ENCODE results near the gene UBE2I.

Gene UBE2I

DNA sequence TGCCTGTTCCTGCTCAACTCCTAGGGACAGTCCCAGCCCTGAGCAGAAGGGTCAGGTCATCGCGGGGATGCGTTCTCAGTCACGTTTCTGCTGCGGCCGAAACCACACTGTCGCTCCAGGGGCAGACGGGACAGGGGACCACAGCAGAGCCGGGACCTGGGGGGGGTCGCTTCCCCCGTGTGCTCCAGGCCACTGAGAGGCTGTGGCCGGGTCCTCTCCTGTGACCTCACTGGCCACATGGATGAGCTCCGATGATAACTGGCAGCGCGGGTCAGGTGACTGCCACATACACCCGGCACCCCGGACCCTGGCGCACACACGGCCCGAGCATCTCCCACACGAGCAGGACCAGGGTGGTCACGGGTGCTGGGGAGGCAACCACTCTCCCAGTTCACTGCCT lies 55.1 kb downstream of the UBE2I start:
- DNase-seq, result no peak

DNA sequence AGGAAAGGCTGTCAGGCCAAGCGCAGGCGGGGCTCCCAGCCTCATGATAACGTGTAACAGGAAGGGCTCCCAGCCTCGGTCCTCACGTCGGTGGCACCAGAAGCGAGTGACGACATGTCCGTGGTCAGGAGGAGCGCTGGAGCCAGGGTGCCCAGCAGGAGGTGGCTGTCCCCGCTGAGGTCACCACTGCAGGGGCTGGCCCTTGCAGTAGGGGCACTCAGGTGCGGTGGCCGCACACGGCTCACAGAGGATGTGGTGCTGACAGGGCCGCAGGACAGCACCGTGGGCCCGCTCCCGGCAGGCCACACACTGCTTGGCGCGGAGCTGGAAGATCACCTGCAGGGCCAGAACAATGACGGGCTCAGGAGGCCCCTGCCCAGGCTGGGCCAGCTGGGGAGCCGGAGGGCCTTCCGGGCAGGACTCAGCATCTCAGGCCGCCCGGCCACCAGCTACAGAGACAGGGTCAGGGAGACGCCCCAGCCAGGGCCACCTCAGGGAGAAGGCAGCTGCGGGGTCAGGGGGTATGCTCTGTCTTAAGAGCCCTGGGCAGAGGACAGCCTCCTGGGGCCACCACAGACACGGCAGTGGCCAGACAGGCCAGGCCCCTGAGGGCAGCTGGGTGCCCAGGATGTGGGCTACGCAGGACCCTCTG lies 56.8 kb downstream of the UBE2I start:
- DNase-seq, result no peak

DNA sequence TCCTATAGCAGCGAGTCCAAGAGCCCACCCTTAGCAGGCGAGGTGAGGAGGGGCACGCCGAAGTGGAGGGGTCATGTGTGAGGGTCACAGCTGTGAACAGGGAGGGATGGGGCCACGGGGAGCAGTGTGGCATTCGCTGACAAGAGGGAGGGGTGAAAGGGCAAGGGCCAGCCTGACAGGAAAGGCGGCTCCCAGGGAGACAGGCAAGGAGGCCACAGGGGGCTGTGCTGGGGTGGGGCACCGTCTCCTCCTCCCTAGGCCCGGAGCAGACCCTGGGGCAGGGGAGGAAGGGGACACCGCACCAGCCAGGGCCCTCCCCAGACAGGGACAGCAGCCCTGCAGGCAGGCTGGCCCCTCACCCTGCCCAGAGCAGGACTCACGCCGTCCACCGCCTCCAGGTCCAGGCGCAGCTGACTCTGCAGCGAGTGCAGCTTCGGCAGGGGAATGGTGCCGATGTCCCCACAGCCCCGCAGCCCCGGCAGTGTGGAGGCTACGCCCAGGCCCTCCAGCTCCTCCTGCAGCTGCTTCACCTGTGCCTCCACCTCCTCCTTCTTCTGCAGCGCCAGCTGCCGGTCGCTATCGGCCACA lies 57.4 kb downstream of the UBE2I start:
- no peak for DNase-seq

DNA sequence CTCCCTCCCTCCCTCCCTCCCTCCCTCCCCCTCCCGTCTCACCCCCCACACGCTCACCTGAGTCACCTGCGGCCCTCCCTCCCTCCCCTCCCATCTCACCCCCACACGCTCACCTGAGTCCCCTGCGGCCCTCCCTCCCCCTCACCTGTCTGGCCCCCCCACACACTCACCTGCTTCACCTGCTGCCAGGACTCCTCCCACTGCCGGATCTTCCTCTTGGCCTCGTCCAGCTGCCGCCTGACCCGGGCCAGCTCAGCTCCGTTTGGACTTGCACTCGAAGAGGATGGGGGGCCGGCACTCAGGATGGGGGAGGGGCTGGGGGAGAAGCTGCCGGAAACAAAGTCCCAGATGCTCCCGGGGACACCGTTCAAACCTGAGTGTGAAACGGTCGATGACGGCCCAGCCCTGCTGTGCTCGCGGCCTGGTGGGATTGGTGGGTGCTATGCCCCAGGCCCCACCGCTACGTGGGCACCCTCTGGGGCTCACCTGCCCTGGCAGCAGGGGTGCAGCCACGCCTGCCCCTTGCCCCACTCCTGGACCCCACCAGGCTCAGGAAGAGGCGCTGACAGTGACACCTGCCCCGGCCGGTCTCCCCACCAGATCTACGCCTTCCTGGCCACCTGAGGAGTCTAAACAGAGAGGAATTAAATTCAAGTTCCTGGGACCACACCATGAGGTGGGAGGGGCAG lies 58.2 kb downstream of the UBE2I start:
- no peak for DNase-seq

DNA sequence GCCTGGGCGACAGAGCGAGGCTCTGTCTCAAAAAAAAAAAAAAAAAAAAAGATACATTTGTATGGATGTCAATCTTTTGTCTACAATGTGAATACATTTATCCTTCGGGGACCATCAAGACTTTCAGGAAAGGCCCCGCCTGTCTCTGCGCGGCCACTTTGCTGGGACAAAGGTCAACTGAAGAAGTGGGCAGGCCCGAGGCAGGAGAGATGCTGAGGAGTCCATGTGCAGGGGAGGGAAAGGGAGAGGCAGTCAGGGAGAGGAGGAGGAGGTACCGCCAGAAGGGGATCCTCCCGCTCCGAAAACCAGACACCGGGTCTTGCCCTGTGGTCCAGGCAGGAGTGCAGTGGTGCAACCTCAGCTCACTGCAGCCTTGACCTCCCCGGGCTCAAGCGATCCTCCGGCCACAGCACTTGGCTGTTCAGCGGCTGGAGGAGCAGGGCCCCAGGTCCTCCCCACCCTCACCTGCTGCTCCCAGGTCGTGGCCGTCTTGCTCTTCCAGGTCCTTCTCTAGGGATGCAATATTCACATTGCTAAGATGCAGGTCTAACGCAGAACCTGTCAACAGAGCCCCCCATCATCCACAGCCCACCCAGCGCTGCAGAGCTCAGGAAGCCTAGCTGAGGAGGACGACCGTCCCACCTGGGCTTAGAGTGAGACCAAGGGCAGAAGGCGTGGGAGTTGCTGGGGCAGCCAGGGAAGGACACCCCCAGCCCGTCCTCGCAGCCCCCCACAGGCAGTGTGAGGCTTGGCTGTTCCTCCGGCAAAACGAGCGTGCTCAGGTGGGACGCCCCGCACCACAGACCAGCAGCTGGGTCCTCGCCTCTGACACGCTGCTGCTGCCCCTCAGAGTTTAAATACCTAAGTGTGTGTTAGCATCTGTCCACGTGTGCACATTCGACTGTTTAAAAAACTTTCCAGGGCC lies 61.9 kb downstream of the UBE2I start:
- no peak for DNase-seq

DNA sequence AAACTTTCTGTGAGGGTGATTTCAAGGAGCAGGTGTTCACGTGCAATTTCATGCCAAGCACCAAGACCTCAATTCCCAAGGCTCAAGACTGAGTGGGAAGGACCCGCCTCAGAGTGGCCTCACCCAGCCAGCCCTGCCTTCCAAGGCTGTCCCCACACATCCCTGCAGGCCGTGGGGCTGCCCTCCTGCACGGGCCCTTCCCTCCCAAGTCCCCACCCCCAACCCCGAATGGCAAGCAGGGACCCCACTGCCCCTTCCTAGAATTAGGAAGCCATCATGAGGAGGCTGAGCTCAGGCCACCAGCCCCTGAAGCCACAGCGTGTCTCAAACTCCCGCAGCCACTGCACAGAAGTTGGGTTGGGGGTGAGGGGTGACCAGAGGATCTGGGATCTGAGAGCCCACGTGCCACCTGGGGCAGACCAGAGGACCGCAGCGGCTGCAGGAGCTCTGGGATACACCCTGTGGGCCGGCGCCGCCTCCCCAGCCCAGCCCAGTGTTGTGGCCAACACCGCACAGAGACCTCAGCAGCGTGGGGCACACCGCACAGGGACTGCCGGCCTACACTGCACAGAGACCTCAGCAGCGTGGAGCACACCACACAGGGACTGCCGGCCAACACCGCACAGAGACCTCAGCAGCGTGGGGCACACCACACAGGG lies 63.0 kb downstream of the UBE2I start:
- no peak for DNase-seq

DNA sequence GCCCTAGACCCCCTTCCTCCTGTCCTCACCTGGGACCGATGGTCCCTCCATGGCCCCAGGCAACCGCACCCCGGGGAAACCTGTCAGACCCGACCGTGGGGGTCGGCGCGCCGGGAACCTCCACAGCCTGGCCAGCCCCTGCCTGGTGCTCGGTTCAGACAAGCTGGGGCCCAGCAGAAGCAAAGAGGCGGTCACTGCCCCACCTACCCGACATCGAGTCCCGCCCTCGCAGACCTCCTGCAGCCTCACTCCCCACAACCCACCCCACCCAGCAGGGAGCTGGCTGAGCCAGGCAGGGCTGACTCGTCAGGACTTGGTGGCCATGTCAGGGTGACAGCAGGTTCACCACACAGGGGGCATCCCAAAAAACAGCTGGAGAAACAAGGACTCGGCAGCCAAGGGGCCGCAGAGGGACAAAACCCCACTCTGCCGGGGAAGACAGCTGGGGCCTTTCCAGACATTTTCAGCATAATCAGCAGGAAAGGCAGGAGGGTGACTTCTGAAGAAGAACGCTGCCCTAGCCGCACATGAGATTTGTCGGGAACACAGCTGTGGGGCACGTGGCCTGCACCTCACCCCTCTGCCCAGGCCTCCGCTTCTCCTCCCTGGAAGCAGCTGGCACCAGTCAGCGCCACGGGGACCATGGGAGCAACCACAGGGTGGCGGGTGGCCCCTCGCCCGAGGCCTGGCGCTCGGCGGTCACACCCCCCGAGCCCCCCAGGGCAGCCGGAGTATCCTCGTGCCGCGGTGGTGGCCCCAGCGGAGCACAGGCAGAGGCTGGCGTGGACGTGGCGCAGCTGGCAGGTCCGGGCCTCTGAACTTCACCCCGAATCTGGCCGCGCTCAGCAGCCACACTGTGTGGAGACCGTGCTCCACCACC lies 65.2 kb downstream of the UBE2I start:
- no peak for DNase-seq

DNA sequence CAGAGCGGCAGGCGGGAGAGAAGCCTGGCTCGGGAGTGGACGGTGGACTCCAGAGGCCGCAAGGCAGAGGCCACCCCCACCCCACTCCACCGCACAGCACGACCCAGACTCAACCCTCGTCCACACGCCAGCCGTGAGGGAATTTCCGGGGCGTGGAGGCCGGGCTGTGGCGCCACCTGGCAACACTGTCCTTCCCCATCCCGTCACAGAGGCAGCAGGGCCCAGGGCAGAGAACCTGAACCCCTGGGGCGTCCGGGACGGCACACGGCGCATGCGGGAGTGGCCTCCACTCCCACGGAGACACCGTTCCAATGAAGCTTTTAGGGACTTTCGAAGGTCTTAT lies 65.8 kb downstream of the UBE2I start:
- no peak for DNase-seq

DNA sequence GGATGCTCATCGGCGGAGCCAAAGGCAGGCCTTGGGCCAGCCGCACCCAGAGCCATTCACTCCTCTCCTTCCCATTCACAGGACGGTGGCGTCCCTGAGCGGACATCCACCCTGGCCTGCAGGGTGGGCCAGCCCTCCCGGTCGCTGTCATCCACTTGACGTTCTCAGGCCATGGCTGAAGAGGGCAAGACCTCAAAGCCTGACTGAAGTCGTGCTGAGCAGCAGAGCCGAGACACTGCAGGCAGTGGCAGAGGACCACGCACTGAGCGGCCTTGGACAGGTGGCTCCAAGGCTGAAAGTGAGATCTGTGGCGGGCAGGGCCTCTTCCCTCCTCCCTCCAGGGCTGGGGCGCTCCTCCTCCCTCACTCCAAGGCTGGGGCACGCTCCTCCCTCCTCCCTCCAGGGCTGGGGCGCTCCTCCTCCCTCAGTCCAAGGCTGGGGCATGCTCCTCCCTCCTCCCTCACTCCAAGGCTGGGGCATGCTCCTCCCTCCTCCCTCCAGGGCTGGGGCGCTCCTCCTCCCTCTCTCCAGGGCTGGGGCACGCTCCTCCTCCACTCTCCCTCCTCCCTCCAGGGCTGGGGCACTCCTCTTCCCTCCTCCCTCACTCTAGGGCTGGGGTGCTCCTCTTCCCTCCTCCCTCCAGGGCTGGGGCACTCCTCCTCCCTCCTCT lies 66.4 kb downstream of the UBE2I start:
- no peak for DNase-seq
